HL-60 (cell line): ENCODE data around the gene NUDT17.

Experiments used
- DNase-seq, 2 experiments: peaks; one replicate each; pipeline ENCODE4 v3.0.0-alpha.2; 2010 to 2020; ENCODE audit warnings: low read depth in 1 of 2, low spot score in 1 of 2
- H3K27ac ChIP-seq: fragments of 250-450 bp; sonication (Bioruptor Pico); replicated peaks from 2 replicates; pipeline ENCODE4 v1.5.1; 2020; ENCODE audit warnings: mild to moderate bottlenecking, moderate library complexity
- H3K27me3 ChIP-seq: fragments of 250-450 bp; sonication (Bioruptor Pico); 2 replicates; pipeline ENCODE4 v1.5.1; 2021; ENCODE audit warnings: mild to moderate bottlenecking, moderate library complexity; ENCODE audit not compliant: insufficient read depth, poor library complexity, severe bottlenecking
- H3K4me3 ChIP-seq: replicated peaks from 2 replicates; pipeline ENCODE4 v1.5.1; 2011; ENCODE audit warnings: mild to moderate bottlenecking, control low read depth, low read length; ENCODE audit not compliant: insufficient read depth
- CTCF ChIP-seq: IDR thresholded peaks from one replicate; pipeline ENCODE4 v1.5.1; 2011; ENCODE audit warnings: low read length, control low read depth, inconsistent platforms; ENCODE audit not compliant: insufficient read depth
- GABPA ChIP-seq: IDR thresholded peaks from 2 replicates; pipeline ENCODE4 v1.6.1; 2012; ENCODE audit warnings: low read depth
- POLR2AphosphoS5 ChIP-seq: IDR thresholded peaks from 2 replicates; pipeline ENCODE4 v1.6.1; 2012; ENCODE audit warnings: low read depth
- REST ChIP-seq: IDR thresholded peaks from 2 replicates; pipeline ENCODE4 v1.6.1; 2012; ENCODE audit warnings: low read depth; ENCODE audit not compliant: insufficient replicate concordance
- SPI1 ChIP-seq: IDR thresholded peaks from 2 replicates; pipeline ENCODE4 v1.6.1; 2012; ENCODE audit warnings: low read depth, mild to moderate bottlenecking, borderline replicate concordance

The NUDT17 gene

GRCh38 chr1:145868232-145868631 is 22.8 kb downstream of the NUDT17 start:
- no peak for DNase-seq
- H3K27ac ChIP-seq = no peak overlapping the region
- TF ChIP-seq REST = no peak
- TF ChIP-seq GABPA = no peak
- TF ChIP-seq SPI1 = no peak
- TF ChIP-seq CTCF = no peak
- TF ChIP-seq POLR2AphosphoS5 = no peak
- no peaks in the 10 kb centered on the region for H3K27me3 ChIP-seq
- no peak overlapping the region for H3K4me3 ChIP-seq

- H3K4me3 ChIP-seq = peak overlapping the region; percentile 29
- DNase-seq = peak; percentile 64 to 75
- no peaks in the 10 kb centered on the region for H3K27me3 ChIP-seq
- peak overlapping the region; percentile 56 for H3K27ac ChIP-seq
- TF ChIP-seq POLR2AphosphoS5 (peak; percentile 46; the same call in 1 of the 2 replicates), GABPA (no peak), REST (no peak), SPI1 (peak; percentile 91), CTCF (no peak)
Measured at GRCh38 chr1:145871994-145872924, 26.8 kb downstream of the NUDT17 start.

GRCh38 chr1:145874646-145875045 is 29.2 kb downstream of the NUDT17 start:
- Histone ChIP-seq H3K4me3 (no peak overlapping the region), H3K27ac (no peak overlapping the region), H3K27me3 (no peaks in the 10 kb centered on the region)
- no peak for TF ChIP-seq GABPA
- no peak for TF ChIP-seq SPI1
- TF ChIP-seq REST = no peak
- no peak for TF ChIP-seq CTCF
- no peak for TF ChIP-seq POLR2AphosphoS5
- peak in 1 of 2 experiments; percentile 51 for DNase-seq
